Endothelial cell of umbilical vein (primary cell): Measurements from ENCODE around the gene TSSC4.

Experiments
- EZH2 ChIP-seq: IDR thresholded peaks from 2 replicates; pipeline ENCODE4 v1.6.1; 2012; ENCODE audit warnings: borderline replicate concordance, low read depth, mild to moderate bottlenecking, moderate library complexity, low read length, inconsistent platforms; ENCODE audit not compliant: severe bottlenecking
- GATA2 ChIP-seq: IDR thresholded peaks from 2 replicates; pipeline ENCODE4 v1.7.0; 2011; ENCODE audit warnings: low read depth, mild to moderate bottlenecking, moderate library complexity, mixed read lengths, low read length; ENCODE audit not compliant: insufficient read length, insufficient read depth
- JUN ChIP-seq: IDR thresholded peaks from 2 replicates; pipeline ENCODE4 v1.6.1; 2011; ENCODE audit warnings: borderline replicate concordance, low read depth; ENCODE audit not compliant: insufficient read length, insufficient read depth
- MYC ChIP-seq: IDR thresholded peaks from one replicate; pipeline ENCODE4 v1.6.1; 2011; ENCODE audit warnings: mild to moderate bottlenecking, low read depth, low read length
- POLR2A ChIP-seq: IDR thresholded peaks from 2 replicates; pipeline ENCODE4 v1.6.1; 2012; ENCODE audit warnings: low read depth, mild to moderate bottlenecking, control low read depth, low read length
- POLR2AphosphoS5 ChIP-seq: IDR thresholded peaks from 2 replicates; pipeline ENCODE4 v1.6.1; 2012; ENCODE audit warnings: low read depth, mild to moderate bottlenecking, control low read depth, low read length, moderate library complexity; ENCODE audit not compliant: insufficient read depth
- TF ChIP-seq, protein P1 (sequence below), 2 donors: IDR thresholded peaks; 1 replicate in 1 of 2; 2 replicates in 1 of 2; pipeline ENCODE4 v1.5.1; 2011; ENCODE audit warnings: low read length in 2 of 2, mild to moderate bottlenecking in 2 of 2, moderate library complexity in 2 of 2, control low read depth in 1 of 2, inconsistent platforms in 1 of 2, low read depth in 1 of 2; ENCODE audit not compliant: insufficient read depth in 1 of 2; ENCODE audit errors: extremely low read depth in 1 of 2
- TF ChIP-seq, protein P2 (sequence below): IDR thresholded peaks from 2 replicates; pipeline ENCODE4 v1.6.1; 2011; ENCODE audit not compliant: insufficient read depth, insufficient read length

DNA sequence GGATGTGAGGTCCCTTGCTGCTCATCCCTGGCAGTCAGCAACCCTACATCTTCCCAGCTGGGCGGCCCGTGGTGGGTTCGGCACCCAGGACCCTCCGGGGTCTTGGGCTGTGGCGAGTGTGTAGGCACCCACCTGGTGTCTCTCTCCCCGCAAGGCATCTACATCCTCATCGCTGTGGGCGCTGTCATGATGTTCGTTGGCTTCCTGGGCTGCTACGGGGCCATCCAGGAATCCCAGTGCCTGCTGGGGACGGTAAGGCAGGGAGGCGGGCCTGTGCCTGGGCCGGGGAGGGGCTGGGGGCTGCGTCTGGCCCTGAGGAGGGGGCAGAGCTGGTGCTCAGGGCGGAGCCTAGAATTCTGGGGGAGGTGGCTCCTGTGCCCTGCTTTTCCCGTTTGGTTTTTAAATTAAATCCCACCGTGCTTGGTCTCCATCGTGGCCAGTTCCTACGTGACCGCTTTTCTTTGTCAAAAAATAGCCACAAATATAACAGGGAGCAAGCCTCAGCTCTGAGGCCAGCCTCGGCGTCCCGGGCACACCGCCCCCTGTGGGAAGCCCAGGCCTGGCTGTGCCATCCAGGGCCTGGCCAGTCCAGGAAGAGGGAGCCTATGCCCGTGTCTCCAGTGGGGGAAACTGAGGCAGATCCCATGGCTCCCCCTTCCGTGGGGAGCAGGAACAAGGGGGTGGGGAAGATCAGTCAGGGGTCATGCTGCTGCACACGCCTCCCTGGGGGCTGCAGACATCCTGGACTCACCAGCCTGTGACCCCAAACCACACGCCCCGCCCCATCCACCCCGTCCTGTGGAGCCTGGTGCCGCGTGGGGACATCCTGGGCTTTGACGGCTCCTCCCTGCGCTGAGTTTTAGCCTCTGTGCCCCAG lies 6.4 kb upstream of the TSSC4 start:
- TF ChIP-seq, protein P1, sequence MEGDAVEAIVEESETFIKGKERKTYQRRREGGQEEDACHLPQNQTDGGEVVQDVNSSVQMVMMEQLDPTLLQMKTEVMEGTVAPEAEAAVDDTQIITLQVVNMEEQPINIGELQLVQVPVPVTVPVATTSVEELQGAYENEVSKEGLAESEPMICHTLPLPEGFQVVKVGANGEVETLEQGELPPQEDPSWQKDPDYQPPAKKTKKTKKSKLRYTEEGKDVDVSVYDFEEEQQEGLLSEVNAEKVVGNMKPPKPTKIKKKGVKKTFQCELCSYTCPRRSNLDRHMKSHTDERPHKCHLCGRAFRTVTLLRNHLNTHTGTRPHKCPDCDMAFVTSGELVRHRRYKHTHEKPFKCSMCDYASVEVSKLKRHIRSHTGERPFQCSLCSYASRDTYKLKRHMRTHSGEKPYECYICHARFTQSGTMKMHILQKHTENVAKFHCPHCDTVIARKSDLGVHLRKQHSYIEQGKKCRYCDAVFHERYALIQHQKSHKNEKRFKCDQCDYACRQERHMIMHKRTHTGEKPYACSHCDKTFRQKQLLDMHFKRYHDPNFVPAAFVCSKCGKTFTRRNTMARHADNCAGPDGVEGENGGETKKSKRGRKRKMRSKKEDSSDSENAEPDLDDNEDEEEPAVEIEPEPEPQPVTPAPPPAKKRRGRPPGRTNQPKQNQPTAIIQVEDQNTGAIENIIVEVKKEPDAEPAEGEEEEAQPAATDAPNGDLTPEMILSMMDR (IDR thresholded peaks at IDR 0.05; ENCODE audit: extremely low read depth in 1 of 2, insufficient read depth in 1 of 2, low read depth in 1 of 2, low read length in 2 of 2): peak in 1 of 2 donors; percentile 6
- TF ChIP-seq JUN (no peak), POLR2A (no peak), GATA2 (no peak), MYC (no peak), EZH2 (no peak), POLR2AphosphoS5 (no peak)
- TF ChIP-seq, protein P2, sequence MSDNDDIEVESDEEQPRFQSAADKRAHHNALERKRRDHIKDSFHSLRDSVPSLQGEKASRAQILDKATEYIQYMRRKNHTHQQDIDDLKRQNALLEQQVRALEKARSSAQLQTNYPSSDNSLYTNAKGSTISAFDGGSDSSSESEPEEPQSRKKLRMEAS: no peak
